ENCODE results near the gene ANKRD34C.

ANKRD34C gene

GRCh38 chr15:79322945-79323344 lies 40.4 kb downstream of the ANKRD34C start:
- ChIA-PET POLR2A (no interaction called here), CTCF (no interaction called here)
- TF ChIP-seq, protein P1, sequence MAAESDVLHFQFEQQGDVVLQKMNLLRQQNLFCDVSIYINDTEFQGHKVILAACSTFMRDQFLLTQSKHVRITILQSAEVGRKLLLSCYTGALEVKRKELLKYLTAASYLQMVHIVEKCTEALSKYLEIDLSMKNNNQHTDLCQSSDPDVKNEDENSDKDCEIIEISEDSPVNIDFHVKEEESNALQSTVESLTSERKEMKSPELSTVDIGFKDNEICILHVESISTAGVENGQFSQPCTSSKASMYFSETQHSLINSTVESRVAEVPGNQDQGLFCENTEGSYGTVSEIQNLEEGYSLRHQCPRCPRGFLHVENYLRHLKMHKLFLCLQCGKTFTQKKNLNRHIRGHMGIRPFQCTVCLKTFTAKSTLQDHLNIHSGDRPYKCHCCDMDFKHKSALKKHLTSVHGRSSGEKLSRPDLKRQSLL (tag by site-specific recombination; IDR thresholded peaks at IDR 0.05) = no peak
- TF ChIP-seq ZNF626 (tag by site-specific recombination; IDR thresholded peaks at IDR 0.05) (no peak), IKZF3 (tag by site-specific recombination; IDR thresholded peaks at IDR 0.05) (no peak), ZNF133 (tag by site-specific recombination; IDR thresholded peaks at IDR 0.05) (no peak), ZNF560 (tag by site-specific recombination; IDR thresholded peaks at IDR 0.05; ENCODE audit: borderline replicate concordance) (no peak), ZNF157 (tag by site-specific recombination; IDR thresholded peaks at IDR 0.05) (no peak), PBX3 (CRISPR knock-in tag; IDR thresholded peaks at IDR 0.05) (no peak), ZNF48 (tag by site-specific recombination; IDR thresholded peaks at IDR 0.05) (no peak), TRIM28 (IDR thresholded peaks at IDR 0.05; ENCODE audit: borderline replicate concordance, low read length) (no peak), ZNF660 (tag by site-specific recombination; IDR thresholded peaks at IDR 0.05) (no peak), PRDM10 (tag by site-specific recombination; IDR thresholded peaks at IDR 0.05) (no peak), ZNF366 (tag by site-specific recombination; conservative IDR thresholded peaks at IDR 0.05) (no peak), ZNF707 (tag by site-specific recombination; IDR thresholded peaks at IDR 0.05) (no peak), ZNF221 (tag by site-specific recombination; IDR thresholded peaks at IDR 0.05; ENCODE audit: borderline replicate concordance) (no peak), ZNF791 (tag by site-specific recombination; IDR thresholded peaks at IDR 0.05) (no peak), ZNF843 (tag by site-specific recombination; IDR thresholded peaks at IDR 0.05) (no peak), ZNF658 (tag by site-specific recombination; IDR thresholded peaks at IDR 0.05) (no peak), ZBTB17 (tag by site-specific recombination; IDR thresholded peaks at IDR 0.05) (no peak)
- TF ChIP-seq, protein P2, sequence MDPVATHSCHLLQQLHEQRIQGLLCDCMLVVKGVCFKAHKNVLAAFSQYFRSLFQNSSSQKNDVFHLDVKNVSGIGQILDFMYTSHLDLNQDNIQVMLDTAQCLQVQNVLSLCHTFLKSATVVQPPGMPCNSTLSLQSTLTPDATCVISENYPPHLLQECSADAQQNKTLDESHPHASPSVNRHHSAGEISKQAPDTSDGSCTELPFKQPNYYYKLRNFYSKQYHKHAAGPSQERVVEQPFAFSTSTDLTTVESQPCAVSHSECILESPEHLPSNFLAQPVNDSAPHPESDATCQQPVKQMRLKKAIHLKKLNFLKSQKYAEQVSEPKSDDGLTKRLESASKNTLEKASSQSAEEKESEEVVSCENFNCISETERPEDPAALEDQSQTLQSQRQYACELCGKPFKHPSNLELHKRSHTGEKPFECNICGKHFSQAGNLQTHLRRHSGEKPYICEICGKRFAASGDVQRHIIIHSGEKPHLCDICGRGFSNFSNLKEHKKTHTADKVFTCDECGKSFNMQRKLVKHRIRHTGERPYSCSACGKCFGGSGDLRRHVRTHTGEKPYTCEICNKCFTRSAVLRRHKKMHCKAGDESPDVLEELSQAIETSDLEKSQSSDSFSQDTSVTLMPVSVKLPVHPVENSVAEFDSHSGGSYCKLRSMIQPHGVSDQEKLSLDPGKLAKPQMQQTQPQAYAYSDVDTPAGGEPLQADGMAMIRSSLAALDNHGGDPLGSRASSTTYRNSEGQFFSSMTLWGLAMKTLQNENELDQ (tag by site-specific recombination; IDR thresholded peaks at IDR 0.05; ENCODE audit: low read depth) = no peak
- TF ChIP-seq, protein P3, sequence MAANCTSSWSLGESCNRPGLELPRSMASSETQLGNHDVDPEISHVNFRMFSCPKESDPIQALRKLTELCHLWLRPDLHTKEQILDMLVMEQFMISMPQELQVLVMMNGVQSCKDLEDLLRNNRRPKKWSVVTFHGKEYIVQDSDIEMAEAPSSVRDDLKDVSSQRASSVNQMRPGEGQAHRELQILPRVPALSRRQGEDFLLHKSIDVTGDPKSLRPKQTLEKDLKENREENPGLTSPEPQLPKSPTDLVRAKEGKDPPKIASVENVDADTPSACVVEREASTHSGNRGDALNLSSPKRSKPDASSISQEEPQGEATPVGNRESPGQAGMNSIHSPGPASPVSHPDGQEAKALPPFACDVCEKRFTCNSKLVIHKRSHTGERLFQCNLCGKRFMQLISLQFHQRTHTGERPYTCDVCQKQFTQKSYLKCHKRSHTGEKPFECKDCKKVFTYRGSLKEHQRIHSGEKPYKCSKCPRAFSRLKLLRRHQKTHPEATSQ (tag by site-specific recombination; IDR thresholded peaks at IDR 0.05) = no peak
- Histone ChIP-seq H3K9me3 (ENCODE audit: control insufficient read depth, insufficient read depth, low read depth, low read length) (no peaks in the 10 kb centered on the region), H3K4me1 (ENCODE audit: control insufficient read depth, insufficient read depth, low read length) (no peaks in the 10 kb centered on the region), H3K27ac (ENCODE audit: extremely low read depth, low read depth, low read length) (no peak overlapping the region), H3K4me3 (ENCODE audit: low read depth, low read length) (no peak overlapping the region), H3K36me3 (ENCODE audit: control insufficient read depth in 2 of 2, insufficient read depth in 1 of 2, low read length in 2 of 2) (peaks cover 12 to 59% of the 10 kb centered on the region in 2 experiments)
